GM18951 (cell line): Measurements from ENCODE around the gene DAPK1.

Source experiments
- POLR2A ChIP-seq: IDR thresholded peaks from 4 replicates; pipeline ENCODE4 v1.6.1; 2011; ENCODE audit warnings: mild to moderate bottlenecking; ENCODE audit not compliant: insufficient read length, insufficient read depth; ENCODE audit errors: extremely low read depth
- in situ Hi-C: fragments of 300-500 bp; cut with MboI; formaldehyde crosslinking; loops from one replicate; pipeline ENCODE4 v1.12.0; 2022; ENCODE audit warnings: low sequenced_read_pairs, mixed read lengths, inconsistent platforms; ENCODE audit not compliant: unreplicated experiment

DAPK1 gene

GRCh38 chr9:87751423-87751822 lies 253.8 kb downstream of the DAPK1 start:
- in situ Hi-C loops, result no loop called here
- no peak for TF ChIP-seq POLR2A

GRCh38 chr9:87751868-87752267 lies 254.2 kb downstream of the DAPK1 start:
- in situ Hi-C loops, result no loop called here
- TF ChIP-seq POLR2A, result no peak

GRCh38 chr9:87753313-87753712 lies 255.6 kb downstream of the DAPK1 start:
- no peak for TF ChIP-seq POLR2A
- in situ Hi-C loops, result no loop called here
